ENCODE data around the gene RBSN.

DNA sequence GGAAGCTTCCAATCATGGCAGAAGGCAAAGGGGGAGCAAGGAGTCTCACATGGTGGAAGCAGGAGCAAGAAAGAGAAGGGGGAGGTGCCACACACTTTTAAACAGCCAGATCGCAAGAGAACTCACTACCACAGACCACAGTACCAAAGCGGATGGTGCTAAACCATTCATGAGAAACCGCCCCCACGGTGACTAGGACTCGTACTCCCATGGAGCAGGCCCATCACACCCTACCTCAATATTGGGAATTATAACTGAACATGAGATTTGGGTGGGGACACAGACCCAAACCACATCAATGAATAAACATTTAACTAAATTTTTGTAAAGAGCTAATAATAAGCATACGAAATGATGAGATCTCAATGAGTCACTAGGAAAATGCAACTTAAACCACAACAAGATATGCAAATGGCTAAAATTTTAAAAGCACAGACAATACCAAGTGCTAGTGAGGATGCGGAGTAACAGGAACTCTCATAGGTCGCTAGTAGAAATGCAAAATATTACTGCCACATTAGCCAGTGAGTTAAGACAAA, 43.9 kb downstream of the RBSN start:
- TF ChIP-seq POLR2A (IDR thresholded peaks at IDR 0.05), result no peak
- TF ChIP-seq, protein P1, sequence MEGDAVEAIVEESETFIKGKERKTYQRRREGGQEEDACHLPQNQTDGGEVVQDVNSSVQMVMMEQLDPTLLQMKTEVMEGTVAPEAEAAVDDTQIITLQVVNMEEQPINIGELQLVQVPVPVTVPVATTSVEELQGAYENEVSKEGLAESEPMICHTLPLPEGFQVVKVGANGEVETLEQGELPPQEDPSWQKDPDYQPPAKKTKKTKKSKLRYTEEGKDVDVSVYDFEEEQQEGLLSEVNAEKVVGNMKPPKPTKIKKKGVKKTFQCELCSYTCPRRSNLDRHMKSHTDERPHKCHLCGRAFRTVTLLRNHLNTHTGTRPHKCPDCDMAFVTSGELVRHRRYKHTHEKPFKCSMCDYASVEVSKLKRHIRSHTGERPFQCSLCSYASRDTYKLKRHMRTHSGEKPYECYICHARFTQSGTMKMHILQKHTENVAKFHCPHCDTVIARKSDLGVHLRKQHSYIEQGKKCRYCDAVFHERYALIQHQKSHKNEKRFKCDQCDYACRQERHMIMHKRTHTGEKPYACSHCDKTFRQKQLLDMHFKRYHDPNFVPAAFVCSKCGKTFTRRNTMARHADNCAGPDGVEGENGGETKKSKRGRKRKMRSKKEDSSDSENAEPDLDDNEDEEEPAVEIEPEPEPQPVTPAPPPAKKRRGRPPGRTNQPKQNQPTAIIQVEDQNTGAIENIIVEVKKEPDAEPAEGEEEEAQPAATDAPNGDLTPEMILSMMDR (IDR thresholded peaks at IDR 0.05), result no peak

All from testis (tissue), 2 donors.